ENCODE results near the gene C5orf63. TPM values are rescaled to one million over a fixed set of nuclear protein-coding genes. Genes with fewer than 3 reads are reported as not detected.

Gene C5orf63
- total RNA-seq, 1 experiment from 2014 or later = 1.2 TPM

DNA sequence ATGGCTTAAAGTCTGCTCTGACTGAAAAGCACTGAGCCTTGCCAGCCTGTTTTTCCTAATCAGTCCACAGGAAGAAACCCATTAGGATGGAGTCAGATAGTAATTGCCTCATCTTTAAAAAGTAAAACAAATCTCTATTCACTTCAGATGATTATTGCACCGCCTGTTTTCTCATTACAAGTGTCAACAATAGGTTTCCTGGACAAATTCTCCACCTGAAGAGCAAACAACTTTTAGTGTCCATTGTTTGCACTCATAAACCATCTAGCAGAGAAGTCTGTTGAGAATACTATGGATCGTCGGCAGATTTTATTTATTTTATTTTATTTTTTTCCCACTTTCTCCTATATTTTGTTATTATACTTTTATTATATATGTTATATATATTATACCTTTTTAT is 20.3 kb downstream of the C5orf63 start:
- TF ChIP-seq, protein P1, sequence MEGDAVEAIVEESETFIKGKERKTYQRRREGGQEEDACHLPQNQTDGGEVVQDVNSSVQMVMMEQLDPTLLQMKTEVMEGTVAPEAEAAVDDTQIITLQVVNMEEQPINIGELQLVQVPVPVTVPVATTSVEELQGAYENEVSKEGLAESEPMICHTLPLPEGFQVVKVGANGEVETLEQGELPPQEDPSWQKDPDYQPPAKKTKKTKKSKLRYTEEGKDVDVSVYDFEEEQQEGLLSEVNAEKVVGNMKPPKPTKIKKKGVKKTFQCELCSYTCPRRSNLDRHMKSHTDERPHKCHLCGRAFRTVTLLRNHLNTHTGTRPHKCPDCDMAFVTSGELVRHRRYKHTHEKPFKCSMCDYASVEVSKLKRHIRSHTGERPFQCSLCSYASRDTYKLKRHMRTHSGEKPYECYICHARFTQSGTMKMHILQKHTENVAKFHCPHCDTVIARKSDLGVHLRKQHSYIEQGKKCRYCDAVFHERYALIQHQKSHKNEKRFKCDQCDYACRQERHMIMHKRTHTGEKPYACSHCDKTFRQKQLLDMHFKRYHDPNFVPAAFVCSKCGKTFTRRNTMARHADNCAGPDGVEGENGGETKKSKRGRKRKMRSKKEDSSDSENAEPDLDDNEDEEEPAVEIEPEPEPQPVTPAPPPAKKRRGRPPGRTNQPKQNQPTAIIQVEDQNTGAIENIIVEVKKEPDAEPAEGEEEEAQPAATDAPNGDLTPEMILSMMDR (conservative IDR thresholded peaks at IDR 0.05) = no peak
- no peak overlapping the region for H3K14ac ChIP-seq (ENCODE audit: insufficient read depth, low read length)
- no peak overlapping the region for H3K4me3 Mint-ChIP-seq

More for the DNA sequence above, 20.3 kb downstream of the C5orf63 start:
- H2BK12ac ChIP-seq (ENCODE audit: insufficient read length, low read depth, low read length) = no peak overlapping the region
- H3K9me3 ChIP-seq (ENCODE audit: control insufficient read depth, low read depth, low read length) = no peaks in the 10 kb centered on the region
- H3K27me3 ChIP-seq (ENCODE audit: insufficient read depth, low read length) = no peaks in the 10 kb centered on the region
- Mint-ChIP-seq H3K27me3 (ENCODE audit: low read depth) (peaks cover 3% of the 10 kb centered on the region; the same call in 1 of the 2 replicates), H3K27ac (no peak overlapping the region; a peak in 2 of 7 replicates), H3K36me3 (ENCODE audit: insufficient read depth in 1 of 3, low read depth in 3 of 3) (peaks cover 7 to 10% (median 7%) of the 10 kb centered on the region in 3 experiments), H3K9me3 (peaks cover 10 to 12% of the 10 kb centered on the region in 2 experiments), H3K4me1 (no peaks in the 10 kb centered on the region)
- no peak for DNase-seq
- H3K27ac ChIP-seq (ENCODE audit: insufficient read length, low read depth, low read length) = no peak overlapping the region
- no peak overlapping the region for H3K9ac ChIP-seq (ENCODE audit: extremely low read depth, insufficient read length, low read length)
- no peak overlapping the region for H4K91ac ChIP-seq (ENCODE audit: insufficient read length, low read depth, low read length)
- no peak overlapping the region for H3T11ph ChIP-seq (ENCODE audit: low read length)
- H3K79me1 ChIP-seq (ENCODE audit: insufficient read depth, low read depth, low read length, poor library complexity, severe bottlenecking) = no peaks in the 10 kb centered on the region
- H2BK120ac ChIP-seq (ENCODE audit: low read depth, low read length, poor library complexity, severe bottlenecking) = no peak overlapping the region
- H3K23me2 ChIP-seq (ENCODE audit: insufficient read length, low read depth, low read length, poor library complexity, severe bottlenecking) = no peaks in the 10 kb centered on the region
- H4K8ac ChIP-seq (replicated peaks; ENCODE audit: insufficient read length, low read depth, low read length) = no peak overlapping the region
- no CpG with 5 or more reads among the region's 3 CpGs for WGBS (ENCODE audit: extremely low coverage, insufficient read length, low lambda C conversion rate)
- H3K18ac ChIP-seq (ENCODE audit: insufficient read length, low read depth, low read length) = no peak overlapping the region
- H2BK20ac ChIP-seq (ENCODE audit: low read depth, low read length, poor library complexity, severe bottlenecking) = no peak overlapping the region
- H2BK15ac ChIP-seq (ENCODE audit: low read depth, low read length) = no peak overlapping the region
- H4K20me1 ChIP-seq (ENCODE audit: control insufficient read depth, insufficient read depth, insufficient read length) = no peaks in the 10 kb centered on the region
- no peak overlapping the region for H3K56ac ChIP-seq (ENCODE audit: insufficient read length, low read depth, low read length)
- H2AK5ac ChIP-seq (ENCODE audit: insufficient read length, low read length) = no peak overlapping the region
- no peak overlapping the region for H3K4ac ChIP-seq (ENCODE audit: low read depth, low read length)
- no peaks in the 10 kb centered on the region for H3K79me2 ChIP-seq (ENCODE audit: insufficient read depth, low read length)
- H3K23ac ChIP-seq (ENCODE audit: insufficient read length, low read depth, low read length) = no peak overlapping the region
- H3K4me1 ChIP-seq (ENCODE audit: insufficient read depth, low read length) = no peaks in the 10 kb centered on the region
- no peak overlapping the region for H2BK5ac ChIP-seq (ENCODE audit: insufficient read length, low read length)
- H3K4me2 ChIP-seq (ENCODE audit: insufficient read depth, insufficient read length, low read length) = no peak overlapping the region
- H2AFZ ChIP-seq (ENCODE audit: low read length) = no peak overlapping the region
- no peak overlapping the region for H4K5ac ChIP-seq (ENCODE audit: insufficient read length, low read depth, low read length)

All from H9 (cell line).